GM10248 (cell line): ENCODE data around the gene JAG1.

Experiments
- CTCF ChIA-PET: fragments of 300-600 bp; sonication (Branson Sonifier 250); formaldehyde crosslinking; extraction: SDS; loops from one replicate; lab custom pipeline; 2021; ENCODE audit warnings: antibody characterized with exemption; lab: Yijun Ruan, JAX
- POLR2A ChIA-PET: fragments of 350-650 bp; sonication (Branson Sonifier 250); formaldehyde crosslinking; extraction: SDS; loops from one replicate; lab custom pipeline; 2020; ENCODE audit warnings: antibody characterized with exemption; lab: Yijun Ruan, JAX
- DNase-seq: peaks from one replicate; pipeline ENCODE4 v3.0.0; 2012; ENCODE audit errors: extremely low spot score
- CTCF ChIP-seq: IDR thresholded peaks from 2 replicates; pipeline ENCODE4 v1.5.1; 2012; ENCODE audit warnings: mild to moderate bottlenecking, low read depth; ENCODE audit errors: extremely low read depth, missing control alignments, control extremely low read depth

Gene JAG1

GRCh38 chr20:10705801-10706459, 32.1 kb upstream of the JAG1 start:
- DNase-seq: no peak
- ChIA-PET POLR2A (no interaction called here), CTCF (interaction anchor here (1.1 to 2.8 kb wide), 2 partner anchors 9 to 18 kb away, joined by 3 to 13 read pairs; no protein-coding TSS in a partner anchor)
- no peak for TF ChIP-seq CTCF

GRCh38 chr20:10701607-10702006, 27.8 kb upstream of the JAG1 start:
- TF ChIP-seq CTCF: no peak
- ChIA-PET POLR2A (no interaction called here), CTCF (interaction anchor here (2.3 kb wide), 1 partner anchor 27 kb away, joined by 8 read pairs; the partner anchor contains the start of gene JAG1)
- no peak for DNase-seq

GRCh38 chr20:10699941-10700340, 26.1 kb upstream of the JAG1 start:
- TF ChIP-seq CTCF: no peak

GRCh38 chr20:10699489-10699888, 25.7 kb upstream of the JAG1 start:
- TF ChIP-seq CTCF: no peak
- ChIA-PET CTCF (interaction anchor here (1.0 to 2.3 kb wide), 3 partner anchors 12 to 148 kb away, joined by 3 to 8 read pairs (median 4); partner anchors contain the start of gene JAG1), POLR2A (no interaction called here)
- DNase-seq: no peak

More at GRCh38 chr20:10699941-10700340, 26.1 kb upstream of the JAG1 start:
- POLR2A ChIA-PET: no interaction called here
- no peak for DNase-seq
- CTCF ChIA-PET: interaction anchor here (1.0 to 2.3 kb wide), 3 partner anchors 13 to 148 kb away, joined by 3 to 8 read pairs (median 4); partner anchors contain the start of gene JAG1

- peak; percentile 23 for DNase-seq
- POLR2A ChIA-PET: no interaction called here
- TF ChIP-seq CTCF: peak; percentile 51
- CTCF ChIA-PET: interaction anchor here (0.6 to 3.4 kb wide), 17 partner anchors 9 to 570 kb away, joined by 3 to 16 read pairs (median 4); no protein-coding TSS in a partner anchor
These were observed 22.9 kb upstream of the JAG1 start for GRCh38 chr20:10696650-10697049.

GRCh38 chr20:10689385-10689784, 15.6 kb upstream of the JAG1 start:
- no peak for TF ChIP-seq CTCF
- ChIA-PET CTCF (interaction anchor here (1.3 to 4.0 kb wide), 4 partner anchors 7 to 14 kb away, joined by 3 to 20 read pairs (median 9); partner anchors contain the start of gene JAG1), POLR2A (no interaction called here)
- no peak for DNase-seq
